HepG2 (cell line): ENCODE results near the gene SMIM41. TPM values are rescaled to one million over a fixed set of nuclear protein-coding genes. Genes with fewer than 3 reads are reported as not detected.

Experiments used
- ATAC-seq: fragments of 200-7000 bp; cut with Tn5 transposase; 3 replicates; pipeline ENCODE4 v1.9.1; 2020; ENCODE audit warnings: mild to moderate bottlenecking, moderate library complexity
- BruUV-seq: library from RNA; stranded (reverse); fragments of 400-500 nt; replicated peaks from 2 replicates; lab custom pipeline; 2021; lab: Mats Ljungman, UMichigan
- CTCF ChIA-PET: fragments of 300-600 bp; formaldehyde crosslinking; extraction: SDS; loops from one replicate; lab custom pipeline; 2021; ENCODE audit warnings: low total read pairs, inconsistent platforms, low intra/inter-chr PET ratio; lab: Yijun Ruan, JAX
- POLR2A ChIA-PET: fragments of 350-600 bp; sonication (Branson Sonifier 250); formaldehyde crosslinking; loops from one replicate; lab custom pipeline; 2020; ENCODE audit warnings: antibody characterized with exemption, inconsistent platforms; lab: Yijun Ruan, JAX
- DNase-seq: peaks from one replicate; pipeline ENCODE4 v3.0.0-alpha.2; 2015; ENCODE audit warnings: low spot score
- FAIRE-seq: peaks from 3 replicates; lab custom pipeline; 2011; peaks lifted over from hg19 to GRCh38; lab: Jason Lieb, UNC
- H2AFZ ChIP-seq: one replicate; pipeline ENCODE4 v1.6.1; 2011; ENCODE audit warnings: low read length, inconsistent platforms
- H3K27ac ChIP-seq: fragments of 300-600 bp; 3 replicates; pipeline ENCODE4 v1.8.0; 2011; ENCODE audit warnings: mixed run types, mild to moderate bottlenecking, mixed read lengths, low read length, inconsistent platforms; ENCODE audit not compliant: insufficient read depth; ENCODE audit errors: extremely low read length
- H3K27me3 ChIP-seq, 2 experiments: fragments of 200-600 bp in 1 of 2; 2 replicates in 1 of 2; 3 replicates in 1 of 2; pipeline versions ENCODE4 v1.6.0 to v1.8.0; 2011; ENCODE audit warnings: low read length in 2 of 2, mild to moderate bottlenecking in 2 of 2, moderate library complexity in 2 of 2, inconsistent platforms in 1 of 2; ENCODE audit not compliant: insufficient read depth in 2 of 2, control insufficient read depth in 1 of 2
- H3K36me3 ChIP-seq, 2 experiments: fragments of 200-600 bp in 1 of 2; replicated peaks in 1 of 2; 2 replicates in 1 of 2; 3 replicates in 1 of 2; pipeline versions ENCODE4 v1.5.1 to v1.8.0; 2011; ENCODE audit warnings: low read length in 2 of 2, inconsistent platforms in 1 of 2; ENCODE audit not compliant: insufficient read depth in 2 of 2, control insufficient read depth in 1 of 2
- H3K4me1 ChIP-seq: 2 replicates; pipeline ENCODE4 v1.5.1; 2012; ENCODE audit warnings: low read length, inconsistent platforms; ENCODE audit not compliant: insufficient read depth
- H3K4me2 ChIP-seq: 2 replicates; pipeline ENCODE4 v1.6.0; 2011; ENCODE audit warnings: low read depth, low read length, inconsistent platforms
- H3K4me3 ChIP-seq, 3 experiments: fragments of 200-600 bp in 1 of 3; sonication (generic), shearing (Covaris generic) in 1 of 3; replicated peaks in 1 of 3; 2 replicates each; pipeline ENCODE4 v1.5.1; 2011 to 2016; ENCODE audit warnings: low read length in 3 of 3, inconsistent platforms in 2 of 3, low read depth in 2 of 3, mild to moderate bottlenecking in 2 of 3, control low read depth in 1 of 3, mixed read lengths in 1 of 3; ENCODE audit not compliant: insufficient read depth in 1 of 3
- H3K79me2 ChIP-seq: one replicate; pipeline ENCODE4 v1.6.1; 2011; ENCODE audit warnings: low read length, inconsistent platforms; ENCODE audit not compliant: insufficient read depth
- H3K9ac ChIP-seq: 2 replicates; pipeline ENCODE4 v1.6.0; 2011; ENCODE audit warnings: mild to moderate bottlenecking, low read depth, low read length, inconsistent platforms; ENCODE audit not compliant: insufficient read depth
- H3K9me3 ChIP-seq: 2 replicates; pipeline ENCODE4 v1.5.1; 2012; ENCODE audit warnings: mild to moderate bottlenecking, low read length
- H4K20me1 ChIP-seq: 2 replicates; pipeline ENCODE4 v1.6.0; 2011; ENCODE audit warnings: inconsistent platforms, mild to moderate bottlenecking, low read length, moderate library complexity; ENCODE audit not compliant: insufficient read depth
- EZH2 ChIP-seq: conservative IDR thresholded peaks from 2 replicates; pipeline ENCODE4 v1.6.1; 2012; ENCODE audit warnings: mild to moderate bottlenecking, low read depth, low read length, moderate library complexity
- GABPB1 ChIP-seq: IDR thresholded peaks from 2 replicates; pipeline ENCODE4 v1.6.1; 2016; ENCODE audit warnings: mild to moderate bottlenecking, missing genetic modification reagents, moderate library complexity, missing compliant biosample characterization
- HMG20B ChIP-seq: conservative IDR thresholded peaks from 2 replicates; pipeline ENCODE4 v1.6.1; 2016; ENCODE audit warnings: missing genetic modification reagents, missing compliant biosample characterization
- HOXA5 ChIP-seq: sonication (generic); formaldehyde crosslinking; IDR thresholded peaks from 2 replicates; pipeline ENCODE4 v1.4.0; 2020; ENCODE audit warnings: missing genetic modification reagents
- RBM22 ChIP-seq: fragments of 200-400 bp; formaldehyde crosslinking; optimal IDR thresholded peaks from 2 replicates; pipeline ENCODE3; 2017; ENCODE audit warnings: mild to moderate bottlenecking, low read length, moderate library complexity
- TFDP1 ChIP-seq: IDR thresholded peaks from 2 replicates; pipeline ENCODE4 v1.6.1; 2016; ENCODE audit warnings: missing compliant biosample characterization, missing genetic modification reagents, borderline replicate concordance
- TFDP2 ChIP-seq: sonication (generic); formaldehyde crosslinking; IDR thresholded peaks from 2 replicates; pipeline ENCODE4 v1.4.0; 2020; ENCODE audit warnings: missing genetic modification reagents
- THAP9 ChIP-seq: sonication (generic); formaldehyde crosslinking; IDR thresholded peaks from 2 replicates; pipeline ENCODE4; 2020; ENCODE audit warnings: missing genetic modification reagents, mild to moderate bottlenecking, borderline replicate concordance
- ZBTB10 ChIP-seq: sonication (generic); formaldehyde crosslinking; IDR thresholded peaks from 2 replicates; pipeline ENCODE4 v1.4.0; 2020; ENCODE audit warnings: missing genetic modification reagents, borderline replicate concordance
- ZNF124 ChIP-seq: sonication (generic); formaldehyde crosslinking; IDR thresholded peaks from 2 replicates; pipeline ENCODE4 v1.4.0; 2020; ENCODE audit warnings: missing genetic modification reagents
- ZNF513 ChIP-seq: sonication (generic); formaldehyde crosslinking; conservative IDR thresholded peaks from 2 replicates; pipeline ENCODE4 v1.5.0; 2020; ENCODE audit warnings: missing genetic modification reagents
- ZNF768 ChIP-seq: sonication (generic); formaldehyde crosslinking; IDR thresholded peaks from 2 replicates; pipeline ENCODE4 v1.4.0; 2020; ENCODE audit warnings: missing genetic modification reagents
- ZSCAN9 ChIP-seq: IDR thresholded peaks from 2 replicates; pipeline ENCODE4 v1.6.1; 2016; ENCODE audit warnings: borderline replicate concordance
- WGBS: methylation state at CpG from one replicate; pipeline ENCODE4 v1.1.6; 2017; ENCODE audit warnings: low lambda C conversion rate; 5-methylcytosine and 5-hydroxymethylcytosine counted together
- in situ Hi-C: cut with HindIII; loops from 2 replicates; pipeline ENCODE4 v1.10.0; 2017; ENCODE audit warnings: low pct_unique_long_range_greater_than_20kb; ENCODE audit not compliant: extremely low pct_ligation_motif_present
- intact Hi-C: fragments of 100-400 bp; cut with micrococcal nuclease; formaldehyde crosslinking; loops from one replicate; pipeline ENCODE4 v1.10.0; 2022; ENCODE audit not compliant: unreplicated experiment
- polyA plus RNA-seq, 8 experiments: library from polyadenylated mRNA; depleted of rRNA in 3 of 8; stranded (reverse) in 7 of 8; unstranded in 1 of 8; fragments of >200 nt; fragmentation: Illumina TruSeq in 4 of 8; extraction: Trizol in 4 of 8; gene quantifications; 2 replicates each; pipeline versions ENCODE4 v1.2.1 to v1.2.3, GENCODE V29; 2011 to 2016; ENCODE audit warnings: low read depth in 4 of 8, missing spikeins in 1 of 8, mixed read lengths in 1 of 8; ENCODE audit not compliant: insufficient read depth in 1 of 8
- total RNA-seq, 5 experiments: library from RNA; depleted of rRNA; stranded (reverse); fragments of >200 nt; fragmentation: Illumina TruSeq; extraction: Trizol; gene quantifications; 2 replicates each; pipeline ENCODE4 v1.2.3, GENCODE V29; 2016; ENCODE audit warnings: low read depth in 1 of 5
- TF ChIP-seq, protein P1 (sequence below): sonication (generic); formaldehyde crosslinking; IDR thresholded peaks from 2 replicates; pipeline ENCODE4 v1.8.1; 2023; ENCODE audit warnings: mild to moderate bottlenecking, inconsistent platforms, moderate library complexity, missing genetic modification reagents, borderline replicate concordance

Gene SMIM41
- total and polyA plus RNA-seq, 2 of the 13 experiments (the other 11 are each of a cell fraction or from before 2014, with no cell fraction given), result not detected

- ChIA-PET POLR2A (interaction anchor here (1.2 to 1.5 kb wide), 2 partner anchors 14 to 16 kb away, joined by 3 to 4 read pairs; no protein-coding TSS in a partner anchor), CTCF (no interaction called here)
- Histone ChIP-seq H3K27me3 (no peaks in the 10 kb centered on the region; a peak in 1 of 5 replicates), H3K27ac (no peak overlapping the region), H3K79me2 (peaks cover 5% of the 10 kb centered on the region), H3K9ac (no peak overlapping the region), H3K36me3 (no peaks in the 10 kb centered on the region), H3K9me3 (no peaks in the 10 kb centered on the region), H3K4me3 (no peak overlapping the region), H2AFZ (no peak overlapping the region), H4K20me1 (no peaks in the 10 kb centered on the region), H3K4me2 (no peak overlapping the region), H3K4me1 (peaks cover 67% of the 10 kb centered on the region)
- 63% methylated on average over 7 of the region's 7 CpGs for WGBS
- no TSS peak for BruUV-seq
- in situ Hi-C loops, result no loop called here
- DNase-seq (no peak), FAIRE-seq (no peak), ATAC-seq (no peak)
- intact Hi-C loops, result no loop called here
- TF ChIP-seq ZBTB10 (CRISPR knock-in tag) (no peak), EZH2 (no peak), ZNF768 (no peak), HMG20B (no peak), GABPB1 (CRISPR knock-in tag) (no peak), HOXA5 (CRISPR knock-in tag) (no peak), TFDP1 (CRISPR knock-in tag) (no peak), ZSCAN9 (CRISPR knock-in tag) (no peak), RBM22 (no peak), ZNF124 (CRISPR knock-in tag) (no peak), THAP9 (CRISPR knock-in tag) (no peak), TFDP2 (CRISPR knock-in tag) (no peak), ZNF513 (CRISPR knock-in tag) (no peak)
- TF ChIP-seq, protein P1, sequence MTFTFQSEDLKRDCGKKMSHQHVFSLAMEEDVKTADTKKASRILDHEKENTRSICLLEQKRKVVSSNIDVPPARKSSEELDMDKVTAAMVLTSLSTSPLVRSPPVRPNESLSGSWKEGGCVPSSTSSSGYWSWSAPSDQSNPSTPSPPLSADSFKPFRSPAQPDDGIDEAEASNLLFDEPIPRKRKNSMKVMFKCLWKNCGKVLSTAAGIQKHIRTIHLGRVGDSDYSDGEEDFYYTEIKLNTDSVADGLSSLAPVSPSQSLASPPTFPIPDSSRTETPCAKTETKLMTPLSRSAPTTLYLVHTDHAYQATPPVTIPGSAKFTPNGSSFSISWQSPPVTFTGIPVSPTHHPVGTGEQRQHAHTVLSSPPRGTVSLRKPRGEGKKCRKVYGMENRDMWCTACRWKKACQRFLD (CRISPR knock-in tag), result no peak
Observed at GRCh38 chr12:52046859-52047258, 32.6 kb upstream of the SMIM41 start.
